BLaER1 treated with 17β-estradiol and CSF1 and Interleukin-3, amounts not matched to agents 10 nM and 100 nM (cell line): ENCODE measurements around the gene KRCC1.

ENCODE experiments used
- H3K27ac ChIP-seq, 11 experiments: shearing (Covaris generic); formaldehyde crosslinking; 2 replicates each; pipeline ENCODE4 v1.8.1; 2022
- H3K27me3 ChIP-seq, 11 experiments: shearing (Covaris generic); formaldehyde crosslinking; 2 replicates each; pipeline ENCODE4 v1.8.1; 2022
- H3K36me3 ChIP-seq, 11 experiments: shearing (Covaris generic); formaldehyde crosslinking; 2 replicates each; pipeline ENCODE4 v1.8.1; 2022
- H3K4me1 ChIP-seq, 10 experiments: shearing (Covaris generic); formaldehyde crosslinking; 2 replicates each; pipeline ENCODE4 v1.8.1; 2022
- H3K4me2 ChIP-seq, 11 experiments: shearing (Covaris generic); formaldehyde crosslinking; 2 replicates each; pipeline ENCODE4 v1.8.1; 2022
- H3K4me3 ChIP-seq, 10 experiments: shearing (Covaris generic); formaldehyde crosslinking; 2 replicates each; pipeline ENCODE4 v1.8.1; 2022
- H3K9ac ChIP-seq, 11 experiments: shearing (Covaris generic); formaldehyde crosslinking; 2 replicates each; pipeline ENCODE4 v1.8.1; 2022
- H3K9me3 ChIP-seq, 11 experiments: shearing (Covaris generic); formaldehyde crosslinking; replicated peaks in 1 of 11; 2 replicates each; pipeline ENCODE4 v1.8.1; 2022
- H4K20me1 ChIP-seq, 11 experiments: shearing (Covaris generic); formaldehyde crosslinking; 2 replicates each; pipeline ENCODE4 v1.8.1; 2022
- Cebpa-rat ChIP-seq, 11 experiments: shearing (Covaris generic); IDR thresholded peaks; 2 replicates each; pipeline ENCODE4 v1.8.1; 2022

Gene KRCC1

DNA sequence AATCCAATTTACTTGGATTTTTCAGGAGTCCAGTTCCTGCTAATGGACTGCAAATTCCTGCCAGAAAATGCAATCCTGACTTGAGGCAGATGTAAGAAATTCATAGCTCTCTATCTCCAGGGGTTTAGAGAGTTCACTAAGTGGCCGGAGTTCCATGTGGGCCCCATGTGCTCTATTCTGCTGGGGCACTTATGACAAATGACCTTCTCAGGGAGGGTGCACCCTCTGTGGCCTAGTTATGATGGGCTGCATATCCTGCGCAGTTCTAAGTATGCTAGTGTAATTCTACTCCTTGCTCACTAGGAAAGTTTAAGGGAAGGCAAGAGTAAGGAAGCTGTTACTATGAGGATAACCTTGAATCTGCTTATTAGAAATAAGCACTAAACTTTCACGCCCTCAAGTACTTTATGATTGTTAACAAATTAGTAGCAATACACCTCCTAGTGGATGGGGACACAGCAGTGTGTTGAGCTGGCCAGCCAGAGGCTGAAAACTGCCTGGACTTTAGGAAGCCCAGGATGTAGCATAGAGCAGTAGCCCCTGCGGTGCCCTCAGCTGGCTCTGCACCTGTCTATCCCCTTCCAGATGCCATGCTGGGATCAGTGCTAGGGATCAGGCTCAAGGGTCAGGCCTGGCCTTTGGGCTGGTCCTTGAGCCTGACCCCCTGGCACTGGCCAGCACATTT, 26.5 kb upstream of the KRCC1 start:
- no peak overlapping the region for H3K4me2 ChIP-seq
- TF ChIP-seq Cebpa-rat (IDR thresholded peaks at IDR 0.05), result no peak
- no peak overlapping the region for H3K4me3 ChIP-seq

DNA sequence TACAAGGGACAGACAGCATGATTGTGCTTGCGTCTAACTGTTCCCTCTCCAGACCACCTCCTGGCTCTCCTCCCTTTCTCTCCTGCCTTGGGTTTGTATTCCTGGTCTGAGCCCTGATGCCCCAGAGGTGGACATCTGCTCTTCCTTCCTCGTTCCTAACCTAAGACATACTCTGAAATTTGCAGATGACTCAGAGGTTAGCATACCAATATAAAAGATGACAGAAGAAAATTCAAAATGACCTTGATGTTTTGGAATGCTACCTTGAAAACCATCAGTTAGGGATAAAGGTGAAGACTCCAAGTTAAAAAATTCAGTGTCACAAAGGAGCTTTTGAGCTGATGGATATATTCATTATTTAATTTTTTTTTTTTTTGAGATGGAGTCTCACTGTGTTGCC, 25.0 kb upstream of the KRCC1 start:
- Histone ChIP-seq H3K36me3 (no peaks in the 10 kb centered on the region), H3K27ac (no peak overlapping the region), H3K4me3 (no peak overlapping the region), H3K9ac (no peak overlapping the region), H3K9me3 (no peaks in the 10 kb centered on the region), H3K4me2 (no peak overlapping the region), H3K27me3 (no peaks in the 10 kb centered on the region), H4K20me1 (no peaks in the 10 kb centered on the region), H3K4me1 (no peaks in the 10 kb centered on the region)
- no peak for TF ChIP-seq Cebpa-rat (IDR thresholded peaks at IDR 0.05)

More for the DNA sequence above, 26.5 kb upstream of the KRCC1 start:
- Histone ChIP-seq H4K20me1 (no peaks in the 10 kb centered on the region), H3K9me3 (no peaks in the 10 kb centered on the region), H3K36me3 (no peaks in the 10 kb centered on the region), H3K27ac (no peak overlapping the region), H3K27me3 (no peaks in the 10 kb centered on the region), H3K4me1 (no peaks in the 10 kb centered on the region), H3K9ac (no peak overlapping the region)

DNA sequence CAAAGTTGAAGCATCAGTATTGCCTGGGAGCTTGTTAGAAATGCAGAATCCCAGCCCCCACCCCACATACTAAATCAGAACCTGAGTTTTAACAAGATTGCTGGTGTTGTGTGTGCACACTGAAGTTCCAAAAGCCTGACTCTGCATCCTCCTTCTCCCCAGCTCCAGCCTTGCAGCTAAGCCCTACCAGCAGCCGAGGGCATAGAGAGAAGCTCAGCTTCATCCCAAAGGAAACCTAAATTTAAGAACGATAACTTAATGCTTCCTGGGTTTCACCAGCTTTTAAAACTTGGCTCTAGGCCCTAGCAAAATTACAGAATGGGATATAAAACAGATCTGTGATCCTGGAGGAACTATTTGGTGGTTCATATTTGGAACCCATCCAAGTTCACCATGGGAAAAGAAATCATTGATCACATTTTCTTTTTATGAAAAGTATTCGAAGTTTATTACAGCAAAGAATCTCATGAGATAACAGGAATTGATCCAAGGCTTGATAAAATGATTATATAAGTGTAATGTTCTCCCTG, 23.1 kb upstream of the KRCC1 start:
- H3K4me3 ChIP-seq, result no peak overlapping the region

DNA sequence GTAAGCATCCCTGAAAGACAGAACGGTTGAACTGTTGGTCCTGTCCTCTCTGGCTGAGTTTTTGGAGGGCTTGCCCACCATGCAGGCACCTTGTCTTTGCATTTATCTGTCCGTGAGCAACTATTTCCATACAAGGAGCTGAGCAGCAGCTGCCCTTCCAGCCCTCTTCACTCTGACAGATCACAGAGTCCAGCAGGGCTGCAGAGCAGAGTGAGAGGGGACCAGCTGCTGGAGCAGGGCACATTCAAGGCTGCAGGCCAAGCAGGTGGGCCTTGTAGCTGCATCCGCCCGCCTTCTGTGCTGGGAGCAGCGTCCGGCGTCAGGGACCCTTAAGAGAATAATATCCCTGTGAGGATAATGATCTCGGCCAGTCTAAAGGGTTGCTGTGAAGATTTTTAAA, 21.5 kb upstream of the KRCC1 start:
- TF ChIP-seq Cebpa-rat (IDR thresholded peaks at IDR 0.05), result no peak
- H3K27ac ChIP-seq, result no peak overlapping the region
- no peaks in the 10 kb centered on the region for H3K4me1 ChIP-seq
- no peak overlapping the region for H3K4me2 ChIP-seq
- H3K27me3 ChIP-seq, result no peaks in the 10 kb centered on the region
- no peak overlapping the region for H3K9ac ChIP-seq
- H3K9me3 ChIP-seq, result peaks cover 0 to 13% (median 0%) of the 10 kb centered on the region in 11 experiments; a peak in 4 of 22 replicates
- H3K4me3 ChIP-seq, result no peak overlapping the region
- H3K36me3 ChIP-seq, result no peaks in the 10 kb centered on the region
- no peaks in the 10 kb centered on the region for H4K20me1 ChIP-seq

More for the DNA sequence above, 23.1 kb upstream of the KRCC1 start:
- Histone ChIP-seq H3K27ac (no peak overlapping the region), H3K4me2 (no peak overlapping the region), H3K36me3 (no peaks in the 10 kb centered on the region), H3K27me3 (no peaks in the 10 kb centered on the region), H3K9me3 (peaks cover 0 to 6% (median 0%) of the 10 kb centered on the region in 11 experiments; a peak in 2 of 22 replicates), H4K20me1 (no peaks in the 10 kb centered on the region), H3K4me1 (no peaks in the 10 kb centered on the region), H3K9ac (no peak overlapping the region)
- no peak for TF ChIP-seq Cebpa-rat (IDR thresholded peaks at IDR 0.05)

DNA sequence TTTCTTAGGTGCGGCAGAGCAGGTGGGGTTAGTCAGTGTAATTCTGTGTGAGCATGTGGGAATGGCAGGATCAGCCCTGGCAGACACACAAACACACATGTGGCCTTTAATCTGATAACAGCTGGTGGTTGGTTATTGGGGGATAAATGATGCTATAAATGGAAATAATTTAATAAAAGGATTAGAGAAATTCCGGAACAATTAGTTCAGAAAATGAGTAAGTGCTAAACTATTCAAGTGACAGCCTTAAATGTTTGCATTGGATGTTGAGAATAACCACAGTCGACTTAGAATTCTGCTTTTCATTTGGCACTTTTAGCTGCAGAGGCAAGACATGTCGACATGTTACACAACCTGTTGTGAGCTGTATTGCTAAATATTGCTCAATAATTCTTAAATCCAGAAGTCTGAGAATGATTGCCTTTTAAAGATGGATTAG, 19.3 kb upstream of the KRCC1 start:
- TF ChIP-seq Cebpa-rat (IDR thresholded peaks at IDR 0.05), result peak in 1 of 11 experiments; percentile 16; a peak in 1 of 22 replicates
- no peak overlapping the region for H3K9ac ChIP-seq
- no peaks in the 10 kb centered on the region for H4K20me1 ChIP-seq
- no peak overlapping the region for H3K4me2 ChIP-seq
- no peak overlapping the region for H3K4me3 ChIP-seq
- H3K9me3 ChIP-seq, result peaks cover 0 to 13% (median 0%) of the 10 kb centered on the region in 11 experiments; a peak in 4 of 22 replicates
- H3K36me3 ChIP-seq, result no peaks in the 10 kb centered on the region
- H3K27ac ChIP-seq, result no peak overlapping the region
- H3K4me1 ChIP-seq, result no peaks in the 10 kb centered on the region
- no peaks in the 10 kb centered on the region for H3K27me3 ChIP-seq

DNA sequence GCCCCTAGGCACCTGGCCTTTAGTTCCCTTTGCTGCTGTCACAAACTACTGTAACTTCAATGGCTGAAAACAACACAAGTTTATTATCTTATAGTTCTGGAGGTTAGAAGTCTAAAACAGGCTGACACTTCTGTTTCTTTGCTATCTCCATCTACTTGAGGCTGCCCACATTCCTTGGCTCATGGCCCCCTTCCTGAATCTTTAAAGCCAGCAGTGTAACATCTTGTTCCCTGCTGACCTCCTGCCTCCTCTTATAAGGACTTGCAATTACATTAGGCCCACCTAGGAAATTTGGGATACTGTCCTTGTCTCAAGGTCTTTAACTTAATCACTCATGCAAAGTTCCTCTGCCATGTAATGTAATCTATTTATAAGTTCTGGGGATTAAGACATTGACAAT, 18.6 kb upstream of the KRCC1 start:
- H3K4me3 ChIP-seq, result no peak overlapping the region
- H3K36me3 ChIP-seq, result no peaks in the 10 kb centered on the region
- H3K9ac ChIP-seq, result no peak overlapping the region
- no peak overlapping the region for H3K4me2 ChIP-seq
- H3K27me3 ChIP-seq, result no peaks in the 10 kb centered on the region
- peaks cover 0 to 13% (median 0%) of the 10 kb centered on the region in 11 experiments; a peak in 4 of 22 replicates for H3K9me3 ChIP-seq
- H3K4me1 ChIP-seq, result no peaks in the 10 kb centered on the region
- no peak for TF ChIP-seq Cebpa-rat (IDR thresholded peaks at IDR 0.05)
- no peak overlapping the region for H3K27ac ChIP-seq
- no peaks in the 10 kb centered on the region for H4K20me1 ChIP-seq

DNA sequence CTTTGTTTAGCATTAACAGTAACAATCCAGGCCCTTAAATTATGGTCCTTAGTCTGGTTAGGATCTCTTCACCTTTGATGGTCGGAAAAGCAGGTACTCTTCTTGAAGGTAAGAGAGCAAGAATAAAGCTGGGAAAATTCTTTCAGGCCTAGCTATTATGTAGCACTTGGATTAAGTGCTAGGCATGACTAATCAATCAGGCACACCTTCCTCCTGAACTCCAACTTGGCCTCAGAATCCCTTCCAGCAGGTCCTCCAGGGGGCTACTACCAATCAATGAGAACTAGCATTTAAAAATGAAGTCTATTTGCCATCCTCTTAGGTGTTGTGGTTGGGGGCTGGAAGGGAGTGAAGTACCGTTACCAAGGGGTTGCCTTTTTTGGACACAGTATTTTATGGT, 15.8 kb upstream of the KRCC1 start:
- Histone ChIP-seq H4K20me1 (no peaks in the 10 kb centered on the region; a peak in 1 of 22 replicates), H3K4me3 (no peak overlapping the region), H3K27me3 (no peaks in the 10 kb centered on the region), H3K9me3 (peaks cover 0 to 13% (median 0%) of the 10 kb centered on the region in 11 experiments; a peak in 4 of 22 replicates), H3K27ac (no peak overlapping the region), H3K36me3 (no peaks in the 10 kb centered on the region), H3K9ac (no peak overlapping the region), H3K4me1 (no peaks in the 10 kb centered on the region), H3K4me2 (no peak overlapping the region)
- TF ChIP-seq Cebpa-rat (IDR thresholded peaks at IDR 0.05), result no peak

DNA sequence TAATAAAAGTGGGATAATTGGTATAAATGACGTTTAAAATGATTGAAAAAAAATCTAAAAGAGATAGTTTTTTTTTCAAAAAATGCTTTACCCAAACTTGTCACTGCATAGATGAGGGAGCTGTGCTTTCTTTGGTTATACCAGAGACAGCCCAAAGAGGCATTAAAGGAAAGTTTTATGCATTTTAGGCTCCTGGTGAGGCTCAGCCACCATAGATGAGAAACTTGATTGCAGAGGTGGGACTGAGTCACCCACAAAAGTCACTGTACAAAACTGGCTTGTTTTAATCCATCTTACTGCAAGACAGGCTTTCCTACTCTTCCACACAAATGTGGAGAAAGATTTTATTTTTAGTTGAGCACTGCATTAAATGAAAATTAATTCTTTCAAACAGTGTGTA, 14.5 kb upstream of the KRCC1 start:
- no peak for TF ChIP-seq Cebpa-rat (IDR thresholded peaks at IDR 0.05)
- Histone ChIP-seq H3K9me3 (peaks cover 0 to 13% (median 0%) of the 10 kb centered on the region in 11 experiments; a peak in 4 of 22 replicates), H3K4me1 (no peaks in the 10 kb centered on the region), H4K20me1 (no peaks in the 10 kb centered on the region; a peak in 1 of 22 replicates), H3K4me3 (no peak overlapping the region), H3K27ac (no peak overlapping the region), H3K36me3 (no peaks in the 10 kb centered on the region), H3K9ac (no peak overlapping the region), H3K4me2 (no peak overlapping the region), H3K27me3 (no peaks in the 10 kb centered on the region)

DNA sequence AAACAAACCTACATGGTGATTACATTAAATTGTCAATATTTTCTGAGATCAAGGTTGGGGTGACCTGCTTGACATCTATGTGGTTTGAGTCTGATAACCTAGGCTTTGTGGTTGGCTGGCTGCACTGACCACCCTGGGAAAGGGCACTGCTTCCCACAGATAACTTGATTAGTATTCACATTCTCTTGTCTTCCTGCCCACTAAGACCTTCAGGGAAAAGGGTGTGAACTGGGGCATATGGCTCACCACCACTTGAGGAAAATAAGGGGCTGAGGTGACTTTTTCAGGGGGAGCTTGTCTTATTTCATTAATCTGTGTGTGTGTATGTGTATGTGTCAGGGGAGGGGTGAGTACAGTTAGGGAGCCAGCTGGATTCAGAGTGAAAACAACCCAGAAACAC, 13.5 kb upstream of the KRCC1 start:
- Histone ChIP-seq H3K27ac (no peak overlapping the region), H3K9ac (no peak overlapping the region), H3K36me3 (no peaks in the 10 kb centered on the region), H3K4me3 (no peak overlapping the region), H3K9me3 (peaks cover 0 to 11% (median 0%) of the 10 kb centered on the region in 11 experiments; a peak in 4 of 22 replicates), H4K20me1 (no peaks in the 10 kb centered on the region; a peak in 1 of 22 replicates), H3K4me1 (no peaks in the 10 kb centered on the region), H3K27me3 (no peaks in the 10 kb centered on the region), H3K4me2 (no peak overlapping the region)
- no peak for TF ChIP-seq Cebpa-rat (IDR thresholded peaks at IDR 0.05)

DNA sequence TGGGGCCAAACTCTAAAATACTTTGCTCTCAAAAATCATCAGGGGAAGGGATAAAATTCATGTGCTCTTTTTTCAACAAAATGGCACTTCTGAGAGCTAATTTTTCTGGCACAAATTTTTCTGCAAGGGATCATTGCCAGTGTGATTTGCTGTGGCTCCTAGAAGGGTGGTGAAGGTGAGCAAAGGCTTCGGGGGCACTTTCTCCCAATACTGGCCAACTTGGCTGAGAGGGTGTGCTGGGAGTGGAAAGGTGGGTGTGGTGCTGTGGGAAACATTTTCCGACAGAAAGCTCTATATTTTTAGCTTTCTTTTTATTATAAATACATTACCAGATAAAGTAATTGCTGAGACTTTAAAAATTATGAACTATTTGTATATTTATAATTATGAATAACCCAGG, 12.5 kb upstream of the KRCC1 start:
- H3K9me3 ChIP-seq, result peaks cover 0 to 1% (median 0%) of the 10 kb centered on the region in 11 experiments; a peak in 2 of 22 replicates
- no peaks in the 10 kb centered on the region for H3K36me3 ChIP-seq
- H3K27me3 ChIP-seq, result no peaks in the 10 kb centered on the region
- H3K4me3 ChIP-seq, result no peak overlapping the region
- no peaks in the 10 kb centered on the region; a peak in 1 of 22 replicates for H4K20me1 ChIP-seq
- H3K4me2 ChIP-seq, result no peak overlapping the region
- no peaks in the 10 kb centered on the region for H3K4me1 ChIP-seq
- no peak overlapping the region for H3K27ac ChIP-seq
- H3K9ac ChIP-seq, result no peak overlapping the region
- TF ChIP-seq Cebpa-rat (IDR thresholded peaks at IDR 0.05), result no peak
